DND-41 (cell line): ENCODE results near the gene LINGO3.
A peak's percentile ranks its signal among the peaks of the same experiment; 100 is the strongest.

ENCODE experiments used
- ATAC-seq: fragments of 200-7000 bp; cut with Tn5 transposase; 3 replicates; pipeline ENCODE4 v1.9.1; 2021; ENCODE audit warnings: low read depth; ENCODE audit not compliant: insufficient read depth
- DNase-seq: peaks from one replicate; pipeline ENCODE4 v3.0.0-alpha.2; 2020
- H2AFZ ChIP-seq: 2 replicates; pipeline ENCODE4 v1.6.0; 2012; ENCODE audit warnings: low read depth, low read length
- H3K27ac ChIP-seq: 2 replicates; pipeline ENCODE4 v1.5.1; 2012; ENCODE audit warnings: low read length, inconsistent platforms
- H3K27me3 ChIP-seq: fragments of 200-600 bp; sonication (generic); 2 replicates; pipeline ENCODE4 v1.6.0; 2012; ENCODE audit warnings: low read length, mild to moderate bottlenecking, inconsistent platforms; ENCODE audit not compliant: insufficient read depth, poor library complexity
- H3K36me3 ChIP-seq: 2 replicates; pipeline ENCODE4 v1.5.1; 2012; ENCODE audit warnings: low read length, inconsistent platforms; ENCODE audit not compliant: insufficient read depth
- H3K4me1 ChIP-seq: 2 replicates; pipeline ENCODE4 v1.5.1; 2012; ENCODE audit warnings: mild to moderate bottlenecking, low read length; ENCODE audit not compliant: insufficient read depth
- H3K4me2 ChIP-seq: 2 replicates; pipeline ENCODE4 v1.6.0; 2012; ENCODE audit warnings: mild to moderate bottlenecking, moderate library complexity, low read length, inconsistent platforms; ENCODE audit not compliant: insufficient read depth
- H3K4me3 ChIP-seq, 2 experiments: fragments of 200-600 bp in 1 of 2; shearing (Covaris generic) in 1 of 2; 2 replicates each; pipeline ENCODE4 v1.5.1; 2012 to 2016; ENCODE audit warnings: inconsistent platforms in 2 of 2, low read length in 2 of 2, mild to moderate bottlenecking in 2 of 2, low read depth in 1 of 2, moderate library complexity in 1 of 2
- H3K79me2 ChIP-seq: 2 replicates; pipeline ENCODE4 v1.6.0; 2012; ENCODE audit warnings: low read length, inconsistent platforms; ENCODE audit not compliant: insufficient read depth
- H3K9ac ChIP-seq: 2 replicates; pipeline ENCODE4 v1.6.0; 2012; ENCODE audit warnings: low read depth, mild to moderate bottlenecking, inconsistent platforms, low read length, moderate library complexity
- H3K9me3 ChIP-seq: 2 replicates; pipeline ENCODE4 v1.5.1; 2012; ENCODE audit warnings: low read length, moderate library complexity, mild to moderate bottlenecking, inconsistent platforms; ENCODE audit not compliant: insufficient read depth, severe bottlenecking
- H4K20me1 ChIP-seq: 2 replicates; pipeline ENCODE4 v1.6.0; 2012; ENCODE audit warnings: low read length; ENCODE audit not compliant: insufficient read depth
- EZH2 ChIP-seq: IDR thresholded peaks from 3 replicates; pipeline ENCODE4 v1.6.1; 2012; ENCODE audit warnings: borderline replicate concordance, low read depth, mild to moderate bottlenecking, moderate library complexity, low read length, inconsistent platforms; ENCODE audit not compliant: severe bottlenecking
- TF ChIP-seq, protein P1 (sequence below): IDR thresholded peaks from 2 replicates; pipeline ENCODE4 v1.5.1; 2012; ENCODE audit warnings: borderline replicate concordance, low read length, moderate library complexity, mild to moderate bottlenecking; ENCODE audit not compliant: poor library complexity, severe bottlenecking; ENCODE audit errors: extremely low read depth

The LINGO3 gene

DNA sequence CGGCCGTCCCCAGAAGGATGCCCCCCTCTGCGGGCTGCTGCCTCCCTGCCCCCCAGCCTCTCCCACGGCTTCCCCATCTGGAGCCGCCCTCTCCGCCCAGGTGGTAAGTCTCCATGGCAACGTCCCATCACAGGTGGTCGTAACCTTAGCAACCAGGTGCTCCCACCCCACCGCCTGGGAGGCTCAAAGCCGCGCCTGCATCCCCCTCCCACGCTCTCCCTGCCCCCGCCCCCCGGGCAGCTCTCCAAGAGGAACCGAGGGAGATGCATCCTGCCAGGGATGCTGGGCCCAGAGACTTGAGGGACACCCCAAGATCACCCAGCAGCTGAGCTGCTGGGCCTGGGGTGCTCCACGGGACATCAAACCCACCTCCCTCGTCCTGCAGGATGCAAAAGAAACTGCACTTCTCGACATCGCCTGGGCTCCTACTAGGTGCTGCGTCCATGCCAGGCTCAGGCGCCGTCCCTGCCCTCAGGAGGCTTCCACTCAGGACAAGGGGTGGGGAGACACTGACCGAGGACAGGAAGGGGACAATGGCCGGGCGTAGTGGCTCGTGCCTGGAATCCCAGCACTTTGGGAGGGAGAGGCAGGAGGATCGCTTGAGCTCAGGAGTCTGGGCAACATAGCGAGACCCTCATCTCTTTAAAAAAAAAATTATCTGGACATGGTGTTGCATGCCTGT is 5.0 kb upstream of the LINGO3 start:
- H3K36me3 ChIP-seq = no peaks in the 10 kb centered on the region
- no peak for TF ChIP-seq EZH2
- TF ChIP-seq, protein P1, sequence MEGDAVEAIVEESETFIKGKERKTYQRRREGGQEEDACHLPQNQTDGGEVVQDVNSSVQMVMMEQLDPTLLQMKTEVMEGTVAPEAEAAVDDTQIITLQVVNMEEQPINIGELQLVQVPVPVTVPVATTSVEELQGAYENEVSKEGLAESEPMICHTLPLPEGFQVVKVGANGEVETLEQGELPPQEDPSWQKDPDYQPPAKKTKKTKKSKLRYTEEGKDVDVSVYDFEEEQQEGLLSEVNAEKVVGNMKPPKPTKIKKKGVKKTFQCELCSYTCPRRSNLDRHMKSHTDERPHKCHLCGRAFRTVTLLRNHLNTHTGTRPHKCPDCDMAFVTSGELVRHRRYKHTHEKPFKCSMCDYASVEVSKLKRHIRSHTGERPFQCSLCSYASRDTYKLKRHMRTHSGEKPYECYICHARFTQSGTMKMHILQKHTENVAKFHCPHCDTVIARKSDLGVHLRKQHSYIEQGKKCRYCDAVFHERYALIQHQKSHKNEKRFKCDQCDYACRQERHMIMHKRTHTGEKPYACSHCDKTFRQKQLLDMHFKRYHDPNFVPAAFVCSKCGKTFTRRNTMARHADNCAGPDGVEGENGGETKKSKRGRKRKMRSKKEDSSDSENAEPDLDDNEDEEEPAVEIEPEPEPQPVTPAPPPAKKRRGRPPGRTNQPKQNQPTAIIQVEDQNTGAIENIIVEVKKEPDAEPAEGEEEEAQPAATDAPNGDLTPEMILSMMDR = no peak
- H3K79me2 ChIP-seq = no peaks in the 10 kb centered on the region
- DNase-seq = no peak
- no peak overlapping the region for H2AFZ ChIP-seq
- no peaks in the 10 kb centered on the region for H3K9me3 ChIP-seq
- H3K4me3 ChIP-seq = no peak overlapping the region
- no peak overlapping the region for H3K4me2 ChIP-seq
- H3K9ac ChIP-seq = no peak overlapping the region
- no peaks in the 10 kb centered on the region for H3K4me1 ChIP-seq
- no peak overlapping the region for H3K27ac ChIP-seq
- no peaks in the 10 kb centered on the region for H4K20me1 ChIP-seq
- no peaks in the 10 kb centered on the region for H3K27me3 ChIP-seq
- no peak for ATAC-seq

- ATAC-seq (no peak), DNase-seq (no peak)
- H3K79me2 ChIP-seq = no peaks in the 10 kb centered on the region
- H4K20me1 ChIP-seq = no peaks in the 10 kb centered on the region
- no peaks in the 10 kb centered on the region for H3K4me1 ChIP-seq
- no peak overlapping the region for H3K4me2 ChIP-seq
- no peak overlapping the region for H2AFZ ChIP-seq
- H3K27ac ChIP-seq = no peak overlapping the region
- no peak for TF ChIP-seq EZH2
- TF ChIP-seq, protein P1 = no peak
- no peaks in the 10 kb centered on the region for H3K36me3 ChIP-seq
- H3K4me3 ChIP-seq = no peak overlapping the region
- H3K9me3 ChIP-seq = no peaks in the 10 kb centered on the region
- no peaks in the 10 kb centered on the region for H3K27me3 ChIP-seq
- no peak overlapping the region for H3K9ac ChIP-seq
Measured at GRCh38 chr19:2311093-2311492, 3.1 kb upstream of the LINGO3 start.

GRCh38 chr19:2309734-2310362 is 1.9 kb upstream of the LINGO3 start:
- Histone ChIP-seq H3K27ac (no peak overlapping the region), H3K9me3 (no peaks in the 10 kb centered on the region), H3K36me3 (no peaks in the 10 kb centered on the region), H3K4me2 (no peak overlapping the region), H3K4me3 (no peak overlapping the region), H3K79me2 (no peaks in the 10 kb centered on the region), H3K27me3 (no peaks in the 10 kb centered on the region), H3K4me1 (no peaks in the 10 kb centered on the region), H4K20me1 (no peaks in the 10 kb centered on the region), H3K9ac (no peak overlapping the region), H2AFZ (no peak overlapping the region)
- ATAC-seq (peak; percentile 81), DNase-seq (peak; percentile 69)
- TF ChIP-seq, protein P1 = no peak
- no peak for TF ChIP-seq EZH2
